Tibial nerve (tissue), 4 donors: Measurements from ENCODE around the gene TNXB. TPM values are rescaled to one million over a fixed set of nuclear protein-coding genes. Genes with fewer than 3 reads are reported as not detected.
A peak's percentile ranks its signal among the peaks of the same experiment; 100 is the strongest.

Experiments used
- DNase-seq, 2 donors: peaks; one replicate each; pipeline ENCODE4 v3.0.0-alpha.2; 2019; ENCODE audit warnings: low spot score in 2 of 2
- H3K27ac ChIP-seq, 4 donors: fragments of 200-600 bp; sonication (generic) in 3 of 4; one replicate each; pipeline ENCODE4 v1.5.1; 2017 to 2019; ENCODE audit warnings: mild to moderate bottlenecking in 1 of 4
- H3K27me3 ChIP-seq, 2 donors: fragments of 200-600 bp; sonication (generic) in 1 of 2; one replicate each; pipeline versions ENCODE4 v1.5.1 to v1.6.0; 2017 to 2019
- H3K36me3 ChIP-seq, 3 donors: fragments of 200-600 bp; sonication (generic); one replicate each; pipeline ENCODE4 v1.5.1; 2018 to 2019
- H3K4me1 ChIP-seq, 4 donors: fragments of 200-600 bp; sonication (generic) in 3 of 4; one replicate each; pipeline ENCODE4 v1.5.1; 2017 to 2019
- H3K4me3 ChIP-seq, 4 donors: fragments of 200-600 bp; sonication (generic) in 3 of 4; one replicate each; pipeline ENCODE4 v1.5.1; 2017 to 2019; ENCODE audit warnings: mild to moderate bottlenecking in 1 of 4, moderate library complexity in 1 of 4
- H3K9me3 ChIP-seq, 4 donors: fragments of 200-600 bp; sonication (generic) in 3 of 4; one replicate each; pipeline ENCODE4 v1.5.1; 2017 to 2019
- EP300 ChIP-seq, 2 donors: sonication (generic); formaldehyde crosslinking; IDR thresholded peaks; one replicate each; pipeline ENCODE4 v1.6.1; 2017; ENCODE audit warnings: antibody characterized with exemption in 2 of 2, mild to moderate bottlenecking in 1 of 2
- POLR2A ChIP-seq, 2 donors: fragments of 450-650 bp; IDR thresholded peaks; one replicate each; pipeline ENCODE4 v1.6.1; 2017; ENCODE audit warnings: antibody characterized with exemption in 2 of 2, mild to moderate bottlenecking in 2 of 2, moderate library complexity in 2 of 2
- WGBS, 2 donors: methylation state at CpG; one replicate each; pipeline ENCODE4 v1.1.5; 2018; 5-methylcytosine and 5-hydroxymethylcytosine counted together
- total RNA-seq, 4 donors: library from RNA; depleted of rRNA; stranded (reverse); fragments of >200 nt; gene quantifications; one replicate each; pipeline ENCODE4 v1.1.0, GENCODE V29; 2016
- TF ChIP-seq, protein P1 (sequence below), 5 experiments: fragments of 200-600 bp in 3 of 5; fragments of 450-650 bp in 2 of 5; sonication (generic) in 3 of 5; IDR thresholded peaks; one replicate each; pipeline ENCODE4 v1.5.1; 2016 to 2019; ENCODE audit warnings: antibody characterized with exemption in 5 of 5, mild to moderate bottlenecking in 3 of 5, moderate library complexity in 2 of 5

The TNXB gene
- total RNA-seq, 4 donors from 2014 or later: 231 to 547 (median 297) TPM

DNA sequence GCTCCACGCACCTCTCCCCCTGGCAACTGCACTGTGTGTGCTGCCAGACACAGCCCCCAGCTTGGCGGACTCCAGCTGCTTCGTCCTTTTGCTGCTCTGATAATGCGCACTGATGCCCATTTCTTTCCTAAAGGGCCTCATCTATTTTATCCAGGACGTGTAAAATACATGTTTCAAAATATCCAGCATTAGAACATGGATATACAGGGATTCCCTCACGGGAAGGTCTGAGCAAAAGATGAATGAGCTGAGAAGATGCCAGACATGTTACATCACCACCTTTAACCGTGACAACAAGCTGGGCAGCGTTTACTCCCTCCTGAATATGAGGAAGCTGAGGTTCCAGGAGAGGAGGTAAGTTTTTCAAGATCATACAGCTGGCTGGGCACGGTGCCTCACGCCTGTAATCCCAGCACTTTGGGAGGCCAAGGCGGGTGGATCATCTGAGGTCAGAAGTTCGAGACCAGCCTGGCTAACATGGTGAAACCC is 32.8 kb downstream of the TNXB start:
- TF ChIP-seq POLR2A (IDR thresholded peaks at IDR 0.05) (no peak), EP300 (IDR thresholded peaks at IDR 0.05) (peak in 1 of 2 donors; percentile 84)
- 55 to 64% methylated on average over 12 of the region's 12 CpGs for WGBS, 2 donors
- Histone ChIP-seq H3K27ac (peak overlapping the region; percentile 36 to 84 (median 68)), H3K27me3 (no peaks in the 10 kb centered on the region), H3K4me1 (peaks cover 0 to 58% (median 22%) of the 10 kb centered on the region in 4 donors), H3K4me3 (no peak overlapping the region), H3K9me3 (no peaks in the 10 kb centered on the region), H3K36me3 (peaks cover 0 to 43% (median 0%) of the 10 kb centered on the region in 3 donors)
- DNase-seq: peak; percentile 65 to 83

DNA sequence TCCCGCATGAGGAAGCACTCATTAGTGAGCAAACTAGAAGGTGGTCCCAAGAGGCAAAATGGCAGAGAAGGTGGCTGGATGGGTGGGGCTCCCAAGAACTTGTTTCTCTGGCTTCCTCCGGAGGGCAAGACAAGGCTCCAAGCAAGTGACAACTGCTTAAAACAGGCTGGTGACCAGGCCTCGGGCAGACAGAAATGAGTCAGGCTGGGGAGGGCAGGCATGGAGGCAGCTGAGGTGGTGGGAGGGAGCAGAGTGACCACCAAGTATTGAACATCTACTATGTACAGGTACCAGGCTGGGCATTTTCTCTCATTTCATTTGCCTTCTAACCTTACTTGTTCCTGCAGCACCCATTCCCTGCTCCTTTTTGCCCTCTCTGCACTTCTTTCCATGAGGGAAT is 33.4 kb downstream of the TNXB start:
- H3K4me1 ChIP-seq: peaks cover 0 to 57% (median 16%) of the 10 kb centered on the region in 4 donors
- peak overlapping the region in 1 of 4 donors; percentile 77 for H3K27ac ChIP-seq
- H3K36me3 ChIP-seq: peaks cover 0 to 46% (median 0%) of the 10 kb centered on the region in 3 donors
- TF ChIP-seq POLR2A (IDR thresholded peaks at IDR 0.05): no peak
- TF ChIP-seq, protein P1, sequence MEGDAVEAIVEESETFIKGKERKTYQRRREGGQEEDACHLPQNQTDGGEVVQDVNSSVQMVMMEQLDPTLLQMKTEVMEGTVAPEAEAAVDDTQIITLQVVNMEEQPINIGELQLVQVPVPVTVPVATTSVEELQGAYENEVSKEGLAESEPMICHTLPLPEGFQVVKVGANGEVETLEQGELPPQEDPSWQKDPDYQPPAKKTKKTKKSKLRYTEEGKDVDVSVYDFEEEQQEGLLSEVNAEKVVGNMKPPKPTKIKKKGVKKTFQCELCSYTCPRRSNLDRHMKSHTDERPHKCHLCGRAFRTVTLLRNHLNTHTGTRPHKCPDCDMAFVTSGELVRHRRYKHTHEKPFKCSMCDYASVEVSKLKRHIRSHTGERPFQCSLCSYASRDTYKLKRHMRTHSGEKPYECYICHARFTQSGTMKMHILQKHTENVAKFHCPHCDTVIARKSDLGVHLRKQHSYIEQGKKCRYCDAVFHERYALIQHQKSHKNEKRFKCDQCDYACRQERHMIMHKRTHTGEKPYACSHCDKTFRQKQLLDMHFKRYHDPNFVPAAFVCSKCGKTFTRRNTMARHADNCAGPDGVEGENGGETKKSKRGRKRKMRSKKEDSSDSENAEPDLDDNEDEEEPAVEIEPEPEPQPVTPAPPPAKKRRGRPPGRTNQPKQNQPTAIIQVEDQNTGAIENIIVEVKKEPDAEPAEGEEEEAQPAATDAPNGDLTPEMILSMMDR (IDR thresholded peaks at IDR 0.05): no peak
- TF ChIP-seq EP300 (IDR thresholded peaks at IDR 0.05): no peak
- WGBS, 2 donors: 63 to 66% methylated on average over 3 of the region's 3 CpGs
- H3K4me3 ChIP-seq: no peak overlapping the region
- no peaks in the 10 kb centered on the region for H3K9me3 ChIP-seq
- no peak for DNase-seq
- H3K27me3 ChIP-seq: no peaks in the 10 kb centered on the region

DNA sequence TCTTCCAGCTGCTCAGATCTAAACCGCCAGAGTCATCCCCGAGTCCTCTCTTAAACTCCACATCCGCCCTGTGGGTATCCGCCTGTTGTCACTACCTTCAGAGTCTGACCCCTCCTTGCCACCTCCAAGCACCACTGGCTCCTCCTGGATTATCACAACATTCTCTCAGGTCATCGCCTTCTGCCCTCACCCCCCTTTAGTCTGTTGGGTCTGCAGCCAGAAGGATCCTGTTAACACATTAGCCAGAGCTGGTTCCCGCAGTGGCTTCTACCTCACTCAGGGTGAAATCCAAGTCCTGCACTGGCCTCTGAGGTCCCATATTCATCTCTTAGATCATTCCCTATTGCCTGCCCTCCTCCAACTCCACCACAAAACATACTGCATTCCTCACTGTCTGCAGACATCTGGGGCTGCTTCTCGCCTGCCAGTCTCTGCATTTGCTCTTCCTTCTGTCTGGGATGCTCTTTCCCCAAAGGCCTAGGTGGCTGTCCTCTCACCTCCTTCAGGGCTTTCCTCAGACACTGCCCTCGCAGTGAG is 34.1 kb downstream of the TNXB start:
- Histone ChIP-seq H3K4me1 (peaks cover 0 to 54% (median 11%) of the 10 kb centered on the region in 4 donors), H3K36me3 (peaks cover 0 to 49% (median 0%) of the 10 kb centered on the region in 3 donors)
- WGBS, 2 donors: 87% methylated on average over 8 of the region's 8 CpGs

DNA sequence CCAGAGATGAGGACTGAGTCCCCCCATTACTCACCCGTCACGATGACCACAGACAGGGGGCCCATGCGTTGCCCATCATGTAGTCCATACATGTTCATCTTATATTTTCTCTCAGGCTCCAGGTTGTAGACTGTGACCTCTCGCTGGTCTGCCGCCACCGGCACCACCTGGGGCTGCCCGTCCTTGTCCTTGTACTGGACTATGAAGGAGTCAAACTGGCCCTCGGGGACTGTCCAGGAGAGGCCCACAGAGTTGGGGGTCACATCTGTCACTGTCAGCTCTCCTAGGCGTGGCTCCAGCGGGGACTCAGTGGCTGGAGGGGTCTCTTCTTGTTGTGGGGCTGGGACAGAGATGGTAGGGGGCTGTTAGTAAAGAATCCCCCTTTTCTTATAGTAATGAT is 35.5 kb downstream of the TNXB start:
- H3K27ac ChIP-seq: peak overlapping the region in 1 of 4 donors; percentile 30
- 90 to 95% methylated on average over 10 of the region's 10 CpGs for WGBS, 2 donors

More for the DNA sequence above, 34.1 kb downstream of the TNXB start:
- TF ChIP-seq, protein P1 (IDR thresholded peaks at IDR 0.05): no peak
- no peak for TF ChIP-seq EP300 (IDR thresholded peaks at IDR 0.05)
- no peak for TF ChIP-seq POLR2A (IDR thresholded peaks at IDR 0.05)
- Histone ChIP-seq H3K27ac (peak overlapping the region in 2 of 4 donors; percentile 42 to 77), H3K9me3 (no peaks in the 10 kb centered on the region), H3K4me3 (no peak overlapping the region), H3K27me3 (no peaks in the 10 kb centered on the region)
- no peak for DNase-seq

DNA sequence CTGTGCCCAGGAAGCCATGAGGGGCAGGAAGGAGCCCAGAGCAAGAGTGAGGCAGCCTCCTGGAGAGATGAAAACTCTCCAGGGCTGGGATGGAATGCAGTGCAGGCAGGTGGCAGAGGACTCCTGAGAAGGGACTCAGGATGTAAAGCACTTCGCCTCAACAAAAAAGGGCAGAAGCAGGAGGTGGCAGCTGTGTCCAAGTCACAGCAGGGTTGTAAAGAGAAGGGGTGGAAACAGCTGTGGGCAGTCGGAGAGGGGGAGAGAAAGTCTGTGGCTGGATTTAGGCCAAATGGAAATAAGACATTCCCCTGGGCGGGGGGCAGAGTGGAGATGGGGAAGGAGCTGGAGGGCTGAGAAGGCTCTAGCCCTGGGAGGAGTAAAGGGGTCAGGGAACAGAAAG is 36.0 kb downstream of the TNXB start:
- TF ChIP-seq POLR2A (IDR thresholded peaks at IDR 0.05): no peak
- TF ChIP-seq EP300 (IDR thresholded peaks at IDR 0.05): no peak
- TF ChIP-seq, protein P1 (IDR thresholded peaks at IDR 0.05): no peak
- no peak overlapping the region for H3K4me3 ChIP-seq
- no peaks in the 10 kb centered on the region for H3K27me3 ChIP-seq
- 47 to 61% methylated on average over 3 of the region's 3 CpGs for WGBS, 2 donors
- no peaks in the 10 kb centered on the region for H3K9me3 ChIP-seq
- peaks cover 0 to 42% (median 3%) of the 10 kb centered on the region in 4 donors for H3K4me1 ChIP-seq
- H3K36me3 ChIP-seq: peaks cover 0 to 57% (median 0%) of the 10 kb centered on the region in 3 donors
- peak overlapping the region in 2 of 4 donors; percentile 7 to 30 for H3K27ac ChIP-seq
- DNase-seq: no peak

More for the DNA sequence above, 35.5 kb downstream of the TNXB start:
- DNase-seq: no peak
- no peak overlapping the region for H3K4me3 ChIP-seq
- H3K36me3 ChIP-seq: peaks cover 0 to 54% (median 0%) of the 10 kb centered on the region in 3 donors
- TF ChIP-seq POLR2A (IDR thresholded peaks at IDR 0.05): no peak
- TF ChIP-seq EP300 (IDR thresholded peaks at IDR 0.05): no peak
- TF ChIP-seq, protein P1 (IDR thresholded peaks at IDR 0.05): no peak
- peaks cover 0 to 43% (median 3%) of the 10 kb centered on the region in 4 donors for H3K4me1 ChIP-seq
- H3K9me3 ChIP-seq: no peaks in the 10 kb centered on the region
- no peaks in the 10 kb centered on the region for H3K27me3 ChIP-seq
